Neural cell (in vitro differentiated cells): Measurements from ENCODE around the gene ARMC12. TPM values are rescaled to one million over a fixed set of nuclear protein-coding genes. Genes with fewer than 3 reads are reported as not detected.
A peak's percentile ranks its signal among the peaks of the same experiment; 100 is the strongest.

ENCODE experiments used
- H2AFZ ChIP-seq: fragments of 200-600, 300-800 bp; sonication (generic), shearing (Covaris generic); 2 replicates; pipeline ENCODE4 v1.6.0; 2014; ENCODE audit warnings: low read depth, mild to moderate bottlenecking, antibody characterized with exemption, low read length, moderate library complexity
- H3F3A ChIP-seq: fragments of 200-600 bp; shearing (Covaris generic); 2 replicates; pipeline ENCODE4 v1.6.1; 2016; ENCODE audit warnings: mild to moderate bottlenecking, moderate library complexity, mixed read lengths, antibody characterized with exemption, low read length; ENCODE audit not compliant: insufficient read depth, poor library complexity, severe bottlenecking
- H3K27ac ChIP-seq: fragments of 200-600, 300-800 bp; sonication (generic), shearing (Covaris generic); 2 replicates; pipeline ENCODE4 v1.5.1; 2014; ENCODE audit warnings: mild to moderate bottlenecking, low read length, moderate library complexity
- H3K27me3 ChIP-seq: fragments of 300-800, 200-600 bp; sonication (generic), shearing (Covaris generic); 2 replicates; pipeline ENCODE4 v1.6.0; 2014; ENCODE audit warnings: mild to moderate bottlenecking, low read depth, low read length, moderate library complexity; ENCODE audit not compliant: insufficient read depth
- H3K36me3 ChIP-seq: fragments of 300-800, 200-600 bp; sonication (generic), shearing (Covaris generic); 2 replicates; pipeline ENCODE4 v1.5.1; 2014; ENCODE audit warnings: mild to moderate bottlenecking, antibody characterized with exemption, low read length, moderate library complexity; ENCODE audit not compliant: insufficient read depth
- H3K4me2 ChIP-seq: fragments of 300-800, 200-600 bp; sonication (generic), shearing (Covaris generic); 2 replicates; pipeline ENCODE4 v1.6.0; 2014; ENCODE audit warnings: mild to moderate bottlenecking, low read length
- H3K4me3 ChIP-seq: fragments of 300-800, 200-600 bp; sonication (generic), shearing (Covaris generic); 2 replicates; pipeline ENCODE4 v1.5.1; 2014; ENCODE audit warnings: mild to moderate bottlenecking, low read length, moderate library complexity
- H3K79me2 ChIP-seq: fragments of 200-600 bp; shearing (Covaris generic); replicated peaks from 2 replicates; pipeline ENCODE4 v1.6.0; 2014; ENCODE audit warnings: mild to moderate bottlenecking, low read length, moderate library complexity; ENCODE audit not compliant: insufficient read depth
- H3K9ac ChIP-seq: fragments of 300-800, 200-600 bp; sonication (generic), shearing (Covaris generic); 2 replicates; pipeline ENCODE4 v1.6.1; 2016; ENCODE audit warnings: mild to moderate bottlenecking, low read length, mixed read lengths
- H3K9me2 ChIP-seq: fragments of 200-600 bp; shearing (Covaris generic); 2 replicates; pipeline ENCODE4 v1.6.1; 2016; ENCODE audit warnings: mild to moderate bottlenecking, low read length, mixed read lengths; ENCODE audit not compliant: insufficient read depth
- H3K9me3 ChIP-seq: fragments of 200-600, 300-800 bp; sonication (generic), shearing (Covaris generic); 2 replicates; pipeline ENCODE4 v1.6.1; 2016; ENCODE audit warnings: mild to moderate bottlenecking, mixed run types, low read length, moderate library complexity, mixed read lengths
- H4K20me1 ChIP-seq: fragments of 200-600 bp; shearing (Covaris generic); 2 replicates; pipeline ENCODE4 v1.6.1; 2016; ENCODE audit warnings: mild to moderate bottlenecking, mixed run types; ENCODE audit not compliant: insufficient read depth
- EP300 ChIP-seq: fragments of 450-650 bp; conservative IDR thresholded peaks from 2 replicates; pipeline ENCODE4 v1.6.1; 2014; ENCODE audit warnings: antibody characterized with exemption, mild to moderate bottlenecking, moderate library complexity; ENCODE audit not compliant: poor library complexity, severe bottlenecking
- EZH2 ChIP-seq: fragments of 200-600, 300-800 bp; shearing (Covaris generic), sonication (generic); IDR thresholded peaks from 2 replicates; pipeline ENCODE4 v1.6.1; 2014; ENCODE audit warnings: antibody characterized with exemption, low read length, borderline replicate concordance, mild to moderate bottlenecking; ENCODE audit not compliant: insufficient read depth, poor library complexity, severe bottlenecking
- MXI1 ChIP-seq: fragments of 450-650 bp; conservative IDR thresholded peaks from 2 replicates; pipeline ENCODE4 v1.6.1; 2014; ENCODE audit warnings: antibody characterized with exemption, mild to moderate bottlenecking; ENCODE audit not compliant: poor library complexity, severe bottlenecking
- POLR2AphosphoS5 ChIP-seq: IDR thresholded peaks from 2 replicates; pipeline ENCODE4 v1.6.1; 2012
- RAD21 ChIP-seq: fragments of 450-650 bp; conservative IDR thresholded peaks from 2 replicates; pipeline ENCODE4 v1.6.1; 2014; ENCODE audit warnings: antibody characterized with exemption, mild to moderate bottlenecking, moderate library complexity
- REST ChIP-seq: IDR thresholded peaks from 2 replicates; pipeline ENCODE4 v1.6.1; 2012; ENCODE audit warnings: borderline replicate concordance
- SMC3 ChIP-seq: fragments of 450-650 bp; conservative IDR thresholded peaks from 2 replicates; pipeline ENCODE4 v1.6.1; 2014; ENCODE audit warnings: antibody characterized with exemption, mild to moderate bottlenecking, moderate library complexity; ENCODE audit not compliant: poor library complexity
- TAF1 ChIP-seq: IDR thresholded peaks from 2 replicates; pipeline ENCODE4 v1.6.1; 2012; ENCODE audit warnings: low read depth
- polyA plus RNA-seq: library from polyadenylated mRNA; depleted of rRNA; stranded (reverse); fragments of >200 nt; gene quantifications from 2 replicates; pipeline ENCODE4 v1.2.3, GENCODE V29; 2014
- TF ChIP-seq, protein P1 (sequence below): fragments of 450-650 bp; IDR thresholded peaks from 2 replicates; pipeline ENCODE4 v1.5.1; 2014; ENCODE audit warnings: antibody characterized with exemption, mild to moderate bottlenecking, moderate library complexity; ENCODE audit not compliant: poor library complexity, severe bottlenecking

ARMC12 gene
- polyA plus RNA-seq, 1 donor from 2014 or later = 2.2 TPM

- no peaks in the 10 kb centered on the region for H3K9me3 ChIP-seq
- no peaks in the 10 kb centered on the region for H3K36me3 ChIP-seq
- no peak overlapping the region for H3K9ac ChIP-seq
- no peak overlapping the region for H2AFZ ChIP-seq
- H3K79me2 ChIP-seq = no peaks in the 10 kb centered on the region
- no peak overlapping the region for H3K4me2 ChIP-seq
- no peaks in the 10 kb centered on the region for H3K27me3 ChIP-seq
- H3K27ac ChIP-seq = no peak overlapping the region
- no peaks in the 10 kb centered on the region for H4K20me1 ChIP-seq
- TF ChIP-seq TAF1 = no peak
- TF ChIP-seq EP300 = no peak
- TF ChIP-seq, protein P1, sequence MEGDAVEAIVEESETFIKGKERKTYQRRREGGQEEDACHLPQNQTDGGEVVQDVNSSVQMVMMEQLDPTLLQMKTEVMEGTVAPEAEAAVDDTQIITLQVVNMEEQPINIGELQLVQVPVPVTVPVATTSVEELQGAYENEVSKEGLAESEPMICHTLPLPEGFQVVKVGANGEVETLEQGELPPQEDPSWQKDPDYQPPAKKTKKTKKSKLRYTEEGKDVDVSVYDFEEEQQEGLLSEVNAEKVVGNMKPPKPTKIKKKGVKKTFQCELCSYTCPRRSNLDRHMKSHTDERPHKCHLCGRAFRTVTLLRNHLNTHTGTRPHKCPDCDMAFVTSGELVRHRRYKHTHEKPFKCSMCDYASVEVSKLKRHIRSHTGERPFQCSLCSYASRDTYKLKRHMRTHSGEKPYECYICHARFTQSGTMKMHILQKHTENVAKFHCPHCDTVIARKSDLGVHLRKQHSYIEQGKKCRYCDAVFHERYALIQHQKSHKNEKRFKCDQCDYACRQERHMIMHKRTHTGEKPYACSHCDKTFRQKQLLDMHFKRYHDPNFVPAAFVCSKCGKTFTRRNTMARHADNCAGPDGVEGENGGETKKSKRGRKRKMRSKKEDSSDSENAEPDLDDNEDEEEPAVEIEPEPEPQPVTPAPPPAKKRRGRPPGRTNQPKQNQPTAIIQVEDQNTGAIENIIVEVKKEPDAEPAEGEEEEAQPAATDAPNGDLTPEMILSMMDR = no peak
- TF ChIP-seq SMC3 = no peak
- TF ChIP-seq POLR2AphosphoS5 = no peak
- no peak for TF ChIP-seq EZH2
- TF ChIP-seq RAD21 = no peak
- TF ChIP-seq MXI1 = no peak
- no peak for TF ChIP-seq REST
- no peak overlapping the region for H3K4me3 ChIP-seq
- no peaks in the 10 kb centered on the region for H3K9me2 ChIP-seq
- no peaks in the 10 kb centered on the region for H3F3A ChIP-seq
Observed at GRCh38 chr6:35725721-35726438, 11.0 kb upstream of the ARMC12 start.

- H2AFZ ChIP-seq = peak overlapping the region; percentile 94
- H4K20me1 ChIP-seq = no peaks in the 10 kb centered on the region
- no peaks in the 10 kb centered on the region for H3F3A ChIP-seq
- TF ChIP-seq EP300 (peak; percentile 29), EZH2 (no peak), TAF1 (peak; percentile 62), RAD21 (no peak), SMC3 (no peak), REST (no peak), MXI1 (no peak), POLR2AphosphoS5 (peak; percentile 75)
- TF ChIP-seq, protein P1 = peak; percentile 25
- H3K27ac ChIP-seq = peak overlapping the region; percentile 82
- H3K4me3 ChIP-seq = peak overlapping the region; percentile 83
- H3K36me3 ChIP-seq = no peaks in the 10 kb centered on the region
- H3K9ac ChIP-seq = peak overlapping the region; percentile 90
- H3K4me2 ChIP-seq = peak overlapping the region; percentile 86
- no peaks in the 10 kb centered on the region for H3K9me3 ChIP-seq
- H3K9me2 ChIP-seq = no peaks in the 10 kb centered on the region
- no peaks in the 10 kb centered on the region for H3K79me2 ChIP-seq
- no peaks in the 10 kb centered on the region for H3K27me3 ChIP-seq
Observed at GRCh38 chr6:35727231-35727934, 9.4 kb upstream of the ARMC12 start.
